Brain pericyte (primary cell): ENCODE results near the gene EFEMP2.

ENCODE experiments used
- DNase-seq: peaks from one replicate; pipeline ENCODE4 v3.0.0-alpha.2; 2012; ENCODE audit warnings: low read depth, low spot score

Gene EFEMP2

DNA sequence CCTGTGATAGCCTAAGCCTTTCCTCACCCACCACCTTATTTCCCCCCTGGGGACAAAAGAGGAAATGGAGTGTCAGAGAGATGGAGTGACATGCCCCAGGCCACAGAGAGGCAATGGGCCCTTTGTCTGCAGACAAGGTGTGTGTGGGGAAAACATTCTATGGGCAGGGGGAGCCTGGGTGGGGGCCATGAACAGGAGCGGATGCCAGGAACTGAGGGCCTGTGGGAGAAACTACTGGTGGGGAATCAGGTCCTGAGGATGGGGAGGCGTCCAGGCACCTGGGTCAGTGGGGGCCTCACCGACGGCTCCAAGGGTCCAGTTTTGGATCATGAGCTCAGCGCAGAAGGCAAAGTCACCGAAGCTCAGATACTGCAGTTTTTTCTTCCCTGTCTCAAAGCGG, 12.6 kb upstream of the EFEMP2 start:
- no peak for DNase-seq

DNA sequence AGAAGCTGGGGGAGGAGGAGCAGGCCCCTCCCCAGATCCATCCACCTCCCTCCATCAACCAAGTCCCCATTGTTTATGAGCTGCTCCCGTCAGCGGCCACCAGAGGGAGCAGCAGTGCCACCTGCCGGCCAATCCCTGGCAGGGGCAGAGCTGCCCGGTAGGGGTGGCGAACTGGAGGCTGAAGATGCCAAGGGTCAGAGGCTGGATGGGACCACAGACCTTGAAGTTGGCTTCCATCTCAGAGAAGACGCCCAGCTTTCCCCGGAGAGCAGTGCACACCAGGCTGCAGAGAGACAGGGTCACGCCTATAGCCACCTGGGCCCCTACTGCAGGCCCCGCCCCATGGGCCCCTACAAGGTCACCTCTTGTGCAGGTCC, 12.1 kb upstream of the EFEMP2 start:
- DNase-seq: no peak

DNA sequence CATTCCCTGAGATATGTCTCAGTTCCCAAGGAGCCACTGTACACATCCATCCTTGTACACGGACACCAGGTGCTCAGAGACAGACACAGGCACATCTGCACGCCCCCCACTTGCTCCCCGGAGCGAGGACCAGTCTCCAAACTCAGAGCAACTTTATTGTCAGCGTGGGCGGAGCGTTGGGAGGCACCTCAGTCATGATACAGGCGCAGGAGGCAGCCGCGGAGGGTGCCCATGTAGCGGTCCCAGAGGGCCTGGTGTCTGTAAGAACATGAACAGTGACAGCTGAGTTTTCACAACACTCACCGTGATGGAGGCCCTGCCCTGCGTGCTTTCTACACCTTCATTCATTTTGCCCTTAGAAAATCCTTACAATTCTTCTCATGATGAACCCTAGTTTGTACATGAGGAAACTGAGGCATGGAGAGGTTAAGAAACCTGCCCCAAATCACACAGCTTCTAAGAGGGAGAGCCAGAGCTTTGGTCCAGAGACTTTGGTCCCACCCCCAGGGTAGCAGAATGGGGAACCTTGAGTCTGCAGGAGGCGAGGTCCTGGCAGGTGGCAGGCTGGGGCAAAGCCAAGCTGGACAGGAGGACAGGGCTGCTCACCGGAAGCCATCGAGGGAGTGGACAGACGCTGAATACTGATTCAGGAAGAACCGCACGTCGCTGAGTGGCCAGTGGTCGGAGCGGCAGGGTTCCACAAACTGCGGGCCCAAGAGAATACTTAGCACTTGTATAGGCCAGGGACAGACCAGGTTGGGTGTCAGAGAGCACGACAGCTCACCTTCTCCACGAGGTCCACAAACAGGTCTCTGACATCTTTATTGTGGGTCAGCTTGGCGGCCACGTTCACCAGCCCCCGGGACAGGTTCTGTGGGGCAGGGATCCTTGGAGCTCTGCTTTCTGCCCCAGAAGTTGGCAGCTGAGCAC, 11.5 kb upstream of the EFEMP2 start:
- no peak for DNase-seq

- no peak for DNase-seq
These were observed 10.6 kb upstream of the EFEMP2 start for GRCh38 chr11:65883058-65883761.

DNA sequence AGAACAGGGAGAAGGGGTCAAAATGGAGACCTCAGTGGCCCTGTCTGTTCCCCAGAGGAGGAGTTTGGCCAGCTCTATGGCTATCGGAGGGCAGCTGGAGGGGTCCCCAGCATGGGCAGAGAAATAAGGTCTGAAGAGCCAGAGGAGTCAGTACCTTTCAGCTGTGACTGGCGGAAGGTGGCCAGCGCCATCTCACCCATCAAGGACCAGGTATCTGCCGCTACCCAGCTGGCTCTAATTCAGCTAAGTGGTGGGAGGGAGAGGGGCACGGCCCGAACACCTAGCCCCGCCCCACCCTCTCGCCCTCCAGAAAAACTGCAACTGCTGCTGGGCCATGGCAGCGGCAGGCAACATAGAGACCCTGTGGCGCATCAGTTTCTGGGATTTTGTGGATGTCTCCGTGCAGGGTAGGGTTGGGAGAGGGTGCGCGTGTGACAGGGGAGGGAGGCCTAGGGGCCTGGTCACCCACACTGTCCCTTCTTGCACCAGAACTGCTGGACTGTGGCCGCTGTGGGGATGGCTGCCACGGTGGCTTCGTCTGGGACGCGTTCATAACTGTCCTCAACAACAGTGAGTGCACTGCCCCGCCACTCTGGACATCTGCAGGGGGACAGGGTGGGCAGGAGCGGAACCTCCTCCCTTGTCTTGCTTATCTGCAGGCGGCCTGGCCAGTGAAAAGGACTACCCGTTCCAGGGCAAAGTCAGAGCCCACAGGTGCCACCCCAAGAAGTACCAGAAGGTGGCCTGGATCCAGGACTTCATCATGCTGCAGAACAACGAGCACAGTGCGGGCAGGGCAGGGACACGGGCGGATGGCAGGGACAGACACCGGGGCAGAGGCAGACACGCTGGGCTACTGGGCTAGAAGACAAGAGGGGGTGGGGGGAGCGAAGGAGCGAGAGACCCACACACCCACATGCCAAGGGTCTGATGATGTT, 9.8 kb upstream of the EFEMP2 start:
- no peak for DNase-seq

- no peak for DNase-seq
These were observed 8.3 kb upstream of the EFEMP2 start for GRCh38 chr11:65880844-65881421.

- DNase-seq: no peak
These were observed 7.4 kb upstream of the EFEMP2 start for GRCh38 chr11:65880027-65880426.

DNA sequence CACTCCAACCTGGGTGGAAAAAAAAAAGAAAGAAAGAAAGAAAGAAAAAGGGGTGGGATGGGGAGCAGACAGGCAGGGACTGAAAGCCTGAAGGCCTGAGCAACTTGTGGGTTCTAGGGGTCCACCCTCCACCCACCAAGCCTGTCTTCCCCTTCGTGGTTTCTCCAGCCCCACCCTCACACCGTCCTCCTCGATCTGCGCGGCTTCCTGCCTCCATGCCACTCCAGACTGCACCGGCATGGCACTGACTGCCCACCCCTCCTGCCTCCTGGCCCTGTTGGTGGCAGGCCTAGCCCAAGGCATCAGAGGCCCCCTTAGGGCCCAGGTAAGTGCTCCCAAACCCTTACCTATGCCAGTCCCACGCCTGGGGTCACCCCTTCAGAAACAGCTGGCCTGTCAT, 7.0 kb upstream of the EFEMP2 start, which contains the start of gene CTSW:
Gene CTSW, plus strand, starts transcription at position 221 of the 400 bp plus-strand sequence. Its CDS starts 18 bp downstream, at position 239.
- DNase-seq: no peak

- peak; percentile 69 for DNase-seq
These were observed 937 bp upstream of the EFEMP2 start for GRCh38 chr11:65873318-65874156.

DNA sequence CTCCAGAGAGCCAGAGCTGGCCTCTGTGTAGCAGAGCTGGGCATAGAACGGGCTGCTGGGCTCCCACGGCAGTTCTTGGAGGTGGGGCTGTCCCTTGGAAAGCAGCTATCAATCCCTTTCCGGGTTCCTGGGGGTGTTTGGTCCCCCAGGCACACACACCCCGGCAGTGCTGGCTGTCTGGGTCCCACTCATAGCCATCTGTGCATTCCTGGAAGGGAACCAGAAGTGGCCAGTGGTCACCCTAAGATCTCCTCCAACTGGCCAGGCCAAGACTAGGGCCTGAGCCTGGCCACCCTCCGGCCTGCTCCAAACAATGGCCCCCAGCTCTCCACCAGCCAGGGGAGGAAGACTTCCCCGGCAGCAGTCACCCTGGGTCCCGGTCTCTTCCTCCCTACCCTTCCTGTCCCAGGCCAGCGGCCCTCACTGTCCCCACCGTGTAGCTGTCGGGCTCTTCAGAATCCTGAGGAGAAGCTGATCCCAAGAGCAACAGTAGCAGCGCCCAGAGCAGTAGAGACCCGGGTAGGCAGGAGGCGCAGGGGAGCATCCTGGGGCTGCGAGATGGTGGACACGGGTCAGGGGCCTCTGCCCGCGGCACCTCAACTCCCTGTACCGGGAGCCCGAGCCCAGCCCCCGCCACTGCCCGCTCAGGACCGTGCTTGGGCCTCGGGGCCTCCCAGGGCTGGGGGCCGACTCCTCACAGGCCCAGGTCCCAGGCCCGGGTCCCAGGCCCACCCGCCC, 620 bp downstream of the EFEMP2 start:
- DNase-seq: no peak

- no peak for DNase-seq
These were observed 1.6 kb downstream of the EFEMP2 start for GRCh38 chr11:65870706-65871681.

DNA sequence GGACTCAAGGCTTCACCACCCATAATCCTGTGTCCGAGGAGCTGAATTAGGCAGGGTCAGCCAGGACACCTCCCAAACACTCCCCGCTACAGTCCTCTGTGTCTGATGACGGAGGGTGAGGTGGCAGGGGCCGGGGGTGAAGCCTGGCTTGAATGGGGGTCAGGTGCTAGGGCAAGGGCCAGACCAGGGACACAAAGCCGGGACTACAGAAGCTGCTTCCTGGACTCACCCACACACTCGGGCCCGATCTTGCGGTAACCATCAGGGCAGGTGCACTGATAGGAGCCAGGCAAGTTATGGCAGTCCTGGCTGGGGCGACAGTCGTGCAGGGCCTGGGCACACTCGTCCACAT, 2.3 kb downstream of the EFEMP2 start:
- no peak for DNase-seq

DNA sequence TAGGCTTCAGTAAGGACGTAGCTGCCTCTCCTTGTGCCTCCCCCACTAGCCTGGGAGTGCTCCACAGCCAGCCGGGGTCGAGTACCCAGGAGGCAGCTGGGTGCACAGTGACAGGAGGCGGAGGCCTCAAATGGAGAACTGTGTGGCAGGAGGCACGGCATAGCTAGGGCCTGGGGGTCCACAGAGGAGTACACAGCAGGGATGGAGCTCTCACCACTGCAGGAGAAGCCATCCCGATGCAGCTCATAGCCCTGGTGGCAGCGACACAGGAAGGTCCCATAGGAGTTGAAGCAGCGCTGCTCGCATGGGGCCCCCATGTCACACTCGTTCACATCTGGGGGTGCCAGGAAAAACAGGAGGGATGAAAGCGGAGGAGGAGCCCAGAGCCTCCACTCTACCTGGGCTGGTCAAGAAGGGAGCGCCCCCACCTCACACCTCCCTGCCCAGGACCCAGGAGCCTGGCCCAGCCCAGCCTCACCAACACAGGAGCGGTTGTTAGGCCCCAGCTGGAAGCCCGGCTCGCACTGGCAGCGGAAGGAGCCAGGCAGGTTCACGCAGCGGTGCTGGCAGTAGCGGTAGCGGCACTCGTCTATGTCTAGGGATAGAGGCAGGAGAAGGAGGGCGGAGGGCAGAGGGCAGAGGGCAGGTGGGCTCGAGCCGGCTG, 2.8 kb downstream of the EFEMP2 start:
- DNase-seq: no peak

DNA sequence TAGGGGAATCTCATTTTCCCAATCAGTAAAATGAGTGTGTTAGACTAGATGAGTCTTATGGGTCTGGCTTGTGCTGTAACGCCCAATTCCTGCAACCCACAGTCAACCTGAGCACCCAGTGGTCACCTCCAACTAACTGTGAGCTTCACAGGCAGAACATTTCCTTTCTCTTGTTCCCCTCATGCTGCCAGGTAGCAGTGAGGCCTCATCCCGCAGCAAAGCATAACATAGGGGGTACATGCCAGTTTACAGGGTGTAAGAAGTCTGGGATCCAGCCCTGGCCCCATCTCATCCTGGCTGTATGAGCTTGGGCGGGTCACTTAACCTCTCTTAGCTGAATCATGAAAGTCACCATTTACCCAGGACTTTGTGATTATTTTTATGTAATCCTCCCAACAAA, 3.7 kb downstream of the EFEMP2 start:
- no peak for DNase-seq

DNA sequence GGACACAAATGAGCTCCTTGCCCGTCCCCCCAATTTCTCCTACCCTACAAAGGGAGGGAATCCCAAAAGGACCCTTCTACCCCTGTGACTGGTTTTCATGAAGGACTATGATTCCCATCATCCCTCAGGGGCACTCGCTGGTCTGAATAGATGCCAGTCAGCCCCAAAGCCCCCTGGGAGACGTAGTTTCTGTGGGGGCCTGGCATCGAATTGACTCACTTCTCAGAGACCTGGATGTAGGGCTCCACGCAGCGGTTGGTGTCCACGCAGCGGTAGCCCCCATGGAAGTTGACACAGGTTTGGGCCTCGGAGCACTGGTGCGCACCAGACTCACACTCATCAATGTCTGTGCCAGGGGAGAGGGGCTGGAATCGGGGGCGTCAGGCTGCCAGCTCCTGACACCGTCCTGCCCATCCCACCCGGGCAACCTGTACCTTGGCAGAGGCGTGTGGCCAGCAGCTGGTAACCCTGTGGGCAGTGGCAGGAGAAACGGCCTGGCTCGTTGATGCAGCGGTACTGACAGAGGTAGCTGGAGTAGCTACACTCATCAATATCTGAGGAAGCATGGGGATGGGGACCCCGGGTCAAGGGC, 4.4 kb downstream of the EFEMP2 start:
- DNase-seq: no peak

GRCh38 chr11:65867284-65868071, 5.1 kb downstream of the EFEMP2 start:
- DNase-seq: no peak
